Measurements from ENCODE around the gene PRLH.

DNA sequence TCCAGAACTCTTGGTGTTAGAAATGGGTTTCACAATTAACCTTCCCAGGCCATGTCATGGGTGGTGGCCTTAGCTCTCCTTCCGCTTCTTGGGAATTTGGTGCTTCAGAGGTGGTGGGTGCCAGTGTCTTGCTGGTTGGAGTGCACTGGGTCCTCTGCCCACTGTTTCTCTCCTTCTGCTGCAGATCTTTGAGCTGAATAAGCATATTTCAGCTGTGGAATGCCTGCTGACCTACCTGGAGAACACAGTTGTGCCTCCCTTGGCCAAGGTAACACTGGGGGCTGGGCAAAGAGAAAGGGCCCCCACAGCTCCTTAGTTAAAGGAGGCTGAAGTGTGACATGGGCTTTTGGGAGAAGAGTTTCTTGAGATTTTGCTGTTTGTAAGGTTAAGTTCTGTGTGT lies 32.0 kb upstream of the PRLH start:
- TF ChIP-seq, protein P1, sequence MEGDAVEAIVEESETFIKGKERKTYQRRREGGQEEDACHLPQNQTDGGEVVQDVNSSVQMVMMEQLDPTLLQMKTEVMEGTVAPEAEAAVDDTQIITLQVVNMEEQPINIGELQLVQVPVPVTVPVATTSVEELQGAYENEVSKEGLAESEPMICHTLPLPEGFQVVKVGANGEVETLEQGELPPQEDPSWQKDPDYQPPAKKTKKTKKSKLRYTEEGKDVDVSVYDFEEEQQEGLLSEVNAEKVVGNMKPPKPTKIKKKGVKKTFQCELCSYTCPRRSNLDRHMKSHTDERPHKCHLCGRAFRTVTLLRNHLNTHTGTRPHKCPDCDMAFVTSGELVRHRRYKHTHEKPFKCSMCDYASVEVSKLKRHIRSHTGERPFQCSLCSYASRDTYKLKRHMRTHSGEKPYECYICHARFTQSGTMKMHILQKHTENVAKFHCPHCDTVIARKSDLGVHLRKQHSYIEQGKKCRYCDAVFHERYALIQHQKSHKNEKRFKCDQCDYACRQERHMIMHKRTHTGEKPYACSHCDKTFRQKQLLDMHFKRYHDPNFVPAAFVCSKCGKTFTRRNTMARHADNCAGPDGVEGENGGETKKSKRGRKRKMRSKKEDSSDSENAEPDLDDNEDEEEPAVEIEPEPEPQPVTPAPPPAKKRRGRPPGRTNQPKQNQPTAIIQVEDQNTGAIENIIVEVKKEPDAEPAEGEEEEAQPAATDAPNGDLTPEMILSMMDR (IDR thresholded peaks at IDR 0.05; ENCODE audit: insufficient read depth, low read length, poor library complexity, severe bottlenecking), result no peak
- no peak for TF ChIP-seq EZH2phosphoT487 (conservative IDR thresholded peaks at IDR 0.05; ENCODE audit: low read length)

All from SU-DHL-6 (cell line).